GM12865 (cell line): ENCODE results near the gene FOXL2NB.

Experiments used
- DNase-seq: peaks from one replicate; pipeline ENCODE4 v3.0.0; 2010; ENCODE audit warnings: low read depth
- H3K4me3 ChIP-seq: 2 replicates; pipeline ENCODE4 v1.5.1; 2011; ENCODE audit warnings: mild to moderate bottlenecking, low read depth, low read length, control low read depth
- CTCF ChIP-seq: IDR thresholded peaks from 2 replicates; pipeline ENCODE4 v1.5.1; 2011; ENCODE audit warnings: low read length, control low read depth, low read depth, inconsistent platforms; ENCODE audit not compliant: insufficient read depth; ENCODE audit errors: missing control alignments

Gene FOXL2NB

GRCh38 chr3:138942271-138942670 is 4.7 kb upstream of the FOXL2NB start:
- no peak for TF ChIP-seq CTCF
- DNase-seq = no peak
- no peak overlapping the region for H3K4me3 ChIP-seq

GRCh38 chr3:138942861-138943623 is 4.0 kb upstream of the FOXL2NB start:
- no peak for DNase-seq
- no peak for TF ChIP-seq CTCF
- no peak overlapping the region for H3K4me3 ChIP-seq

- no peak overlapping the region for H3K4me3 ChIP-seq
- TF ChIP-seq CTCF = no peak
- DNase-seq = no peak
Measured at GRCh38 chr3:138943724-138944653, 3.0 kb upstream of the FOXL2NB start.

GRCh38 chr3:138944654-138944928 is 2.4 kb upstream of the FOXL2NB start:
- no peak overlapping the region for H3K4me3 ChIP-seq
- DNase-seq = no peak

GRCh38 chr3:138944929-138945708 is 1.9 kb upstream of the FOXL2NB start:
- no peak for DNase-seq
- no peak for TF ChIP-seq CTCF
- no peak overlapping the region for H3K4me3 ChIP-seq

More at GRCh38 chr3:138944654-138944928, 2.4 kb upstream of the FOXL2NB start:
- no peak for TF ChIP-seq CTCF

- H3K4me3 ChIP-seq = no peak overlapping the region
- DNase-seq = no peak
- no peak for TF ChIP-seq CTCF
Measured at GRCh38 chr3:138945709-138946662, 1.0 kb upstream of the FOXL2NB start.
